GM21367 (cell line): ENCODE results near the gene C1QTNF6.
"Not testable (repeated sequence)": the region's sequence is repeated elsewhere in the genome, so short reads cannot be mapped to it uniquely, and the experiment has no call there.

Experiments used
- ATAC-seq: cut with Tn5 transposase; IDR thresholded peaks from one replicate; pipeline ENCODE4 v1.9.1; 2021; ENCODE audit not compliant: unreplicated experiment

C1QTNF6 gene

DNA sequence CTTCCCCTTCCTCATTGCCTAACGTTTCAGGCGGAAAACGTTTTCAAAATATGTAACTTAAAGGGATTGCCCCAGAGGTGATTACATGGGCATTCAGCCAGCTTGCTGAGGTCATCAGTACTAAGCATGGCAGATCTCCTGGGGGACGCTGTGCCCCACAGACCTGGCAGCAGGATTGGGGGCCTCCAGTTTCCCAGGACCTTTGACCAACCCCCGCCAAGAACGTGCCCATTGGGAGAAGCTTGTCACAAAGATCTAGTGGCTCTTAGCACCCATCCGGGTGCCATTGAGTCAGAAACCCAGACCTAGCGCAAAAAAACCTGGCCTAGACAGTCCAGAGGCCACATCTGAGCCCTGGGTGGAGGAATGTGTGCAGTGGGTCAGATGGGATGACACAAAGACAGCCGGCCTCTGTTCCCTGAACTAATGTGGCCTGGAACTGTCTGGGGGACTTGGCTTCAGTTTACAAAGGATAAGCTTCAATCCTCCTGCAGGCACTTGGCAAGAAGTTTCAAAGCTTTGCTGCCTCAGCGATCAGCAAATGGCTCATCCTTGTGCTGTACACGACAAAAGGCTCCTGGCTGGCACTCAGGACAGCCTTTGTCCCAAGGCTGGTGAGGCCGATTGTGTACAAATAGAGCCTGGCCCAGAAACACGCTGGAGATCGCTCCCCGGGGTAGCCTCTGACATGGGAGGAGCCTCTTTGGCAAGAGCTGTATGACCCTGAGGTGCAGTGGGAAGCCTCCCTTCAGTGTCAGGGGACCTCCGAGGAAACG is 9.5 kb downstream of the C1QTNF6 start:
- ATAC-seq = no peak

GRCh38 chr22:37177755-37178154 is 10.3 kb downstream of the C1QTNF6 start:
- no peak for ATAC-seq

GRCh38 chr22:37177221-37177620 is 10.8 kb downstream of the C1QTNF6 start:
- no peak for ATAC-seq

GRCh38 chr22:37176464-37177061 is 11.5 kb downstream of the C1QTNF6 start:
- ATAC-seq = no peak

DNA sequence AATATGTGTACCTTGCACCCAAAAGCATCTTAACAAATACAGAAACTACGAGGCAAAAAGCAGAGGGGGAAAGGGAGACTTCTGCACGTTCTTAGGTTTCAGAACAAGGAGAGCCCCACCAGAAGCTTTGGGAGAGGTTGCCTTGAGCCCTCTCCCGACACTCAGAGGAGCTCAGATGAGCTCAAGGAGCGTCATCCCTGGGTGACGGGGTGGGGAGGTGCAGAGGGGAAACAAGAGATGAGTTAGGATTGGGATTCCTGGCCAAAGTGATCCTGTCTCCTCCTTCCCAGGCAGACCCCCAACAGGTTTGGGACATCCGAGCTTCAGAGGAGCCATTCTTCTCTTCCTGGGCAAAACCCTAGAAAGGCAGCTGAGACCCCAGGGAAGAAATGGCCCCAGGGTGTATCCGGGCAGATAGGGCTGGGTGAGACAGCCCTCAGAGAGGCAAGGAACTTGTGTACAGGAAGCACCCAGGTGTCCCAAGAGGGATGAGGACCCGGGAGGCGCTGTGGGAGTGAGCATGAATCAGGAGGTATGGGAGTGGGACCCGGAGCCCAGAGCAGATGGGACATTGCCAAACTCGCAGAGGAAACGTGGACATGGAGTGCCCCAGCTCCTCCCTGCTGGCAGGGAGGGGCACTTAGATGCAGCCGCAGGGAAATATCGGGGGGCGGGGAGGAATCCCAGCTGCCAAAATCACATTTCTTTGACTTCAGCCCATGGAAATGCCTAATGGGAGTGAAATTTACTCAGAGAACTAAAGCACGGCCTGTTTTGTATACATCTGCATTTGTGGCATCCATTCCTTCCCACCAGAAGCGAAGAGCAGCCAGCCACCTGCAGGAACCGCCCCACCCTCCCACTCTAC is 12.4 kb downstream of the C1QTNF6 start:
- ATAC-seq = no peak

- ATAC-seq = no peak
Observed at GRCh38 chr22:37174964-37175363, 13.1 kb downstream of the C1QTNF6 start.

DNA sequence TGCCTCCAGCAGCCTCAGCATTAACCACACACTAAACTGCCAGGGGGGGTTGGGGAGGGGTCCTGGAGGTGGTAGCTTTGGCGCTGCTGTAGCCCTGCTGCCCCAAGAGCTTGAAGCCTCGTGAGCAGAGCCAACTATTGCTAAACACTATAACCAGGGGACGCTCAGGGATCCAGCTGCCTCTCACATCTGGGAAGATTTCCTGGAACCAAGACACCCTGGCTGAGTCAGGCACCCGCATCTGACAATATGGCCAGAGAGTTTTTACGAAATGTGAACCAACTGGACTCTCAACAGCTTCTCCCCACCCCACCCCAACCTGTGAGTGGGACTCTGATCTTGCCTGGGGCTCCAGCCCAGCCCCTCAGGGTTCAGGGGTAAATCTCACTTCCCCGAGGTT is 14.3 kb downstream of the C1QTNF6 start:
- no peak for ATAC-seq

- no peak for ATAC-seq
Observed at GRCh38 chr22:37172266-37173245, 15.5 kb downstream of the C1QTNF6 start.

- no peak for ATAC-seq
Observed at GRCh38 chr22:37171662-37172061, 16.4 kb downstream of the C1QTNF6 start.

DNA sequence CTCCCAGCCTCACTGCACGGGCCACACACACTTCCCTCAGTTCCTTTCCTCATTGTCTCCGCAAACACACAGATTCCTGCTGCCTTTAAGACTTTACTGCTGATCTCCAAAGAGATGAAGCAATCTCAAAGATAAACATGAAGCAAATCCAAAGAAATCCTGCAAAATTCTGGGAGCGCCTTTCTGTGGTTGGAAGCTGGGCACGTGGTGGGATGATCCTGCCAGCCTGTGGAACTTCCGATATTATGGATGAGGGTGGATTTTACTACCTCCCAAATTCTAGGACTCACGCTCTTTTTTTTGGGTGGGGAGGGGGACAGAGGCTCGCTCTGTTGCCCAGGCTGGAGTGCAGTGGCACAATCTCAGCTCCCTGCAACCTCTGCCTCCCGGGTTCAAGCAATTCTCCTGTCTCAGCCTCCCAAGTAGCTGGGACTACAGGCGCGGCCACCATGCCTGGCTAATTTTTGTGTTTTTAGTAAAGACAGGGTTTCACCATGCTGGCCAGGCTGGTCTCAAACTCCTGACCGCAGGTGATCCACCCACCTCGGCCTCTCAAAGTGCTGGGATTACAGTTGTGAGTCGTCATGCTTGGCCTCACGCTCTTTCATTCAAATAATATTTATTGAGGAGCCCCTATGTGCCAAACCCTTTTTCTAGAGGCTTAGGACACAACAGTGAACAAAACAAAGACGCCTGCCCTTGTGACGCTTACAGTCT is 17.2 kb downstream of the C1QTNF6 start:
- ATAC-seq = not testable (repeated sequence)

- no peak for ATAC-seq
Observed at GRCh38 chr22:37169947-37170688, 17.9 kb downstream of the C1QTNF6 start.

DNA sequence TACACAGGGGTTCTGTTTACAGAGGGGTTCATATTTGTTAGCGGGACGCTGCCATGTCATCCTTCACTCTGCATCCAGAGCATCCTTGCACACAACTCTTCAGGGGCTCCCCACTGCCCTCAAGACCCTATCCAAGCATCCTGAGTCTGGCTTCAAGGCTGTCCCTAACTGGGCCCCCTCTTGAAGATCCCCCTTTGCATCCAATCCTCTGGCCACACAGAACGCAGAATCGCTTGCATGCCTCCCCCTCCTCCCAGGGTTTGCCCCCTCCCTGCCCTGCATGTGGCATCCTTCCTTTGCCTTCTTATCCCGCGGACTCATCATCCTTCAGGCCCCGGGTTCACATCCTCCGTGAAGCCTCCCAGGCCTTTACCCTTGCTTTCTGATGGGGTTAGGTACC is 18.6 kb downstream of the C1QTNF6 start:
- no peak for ATAC-seq

DNA sequence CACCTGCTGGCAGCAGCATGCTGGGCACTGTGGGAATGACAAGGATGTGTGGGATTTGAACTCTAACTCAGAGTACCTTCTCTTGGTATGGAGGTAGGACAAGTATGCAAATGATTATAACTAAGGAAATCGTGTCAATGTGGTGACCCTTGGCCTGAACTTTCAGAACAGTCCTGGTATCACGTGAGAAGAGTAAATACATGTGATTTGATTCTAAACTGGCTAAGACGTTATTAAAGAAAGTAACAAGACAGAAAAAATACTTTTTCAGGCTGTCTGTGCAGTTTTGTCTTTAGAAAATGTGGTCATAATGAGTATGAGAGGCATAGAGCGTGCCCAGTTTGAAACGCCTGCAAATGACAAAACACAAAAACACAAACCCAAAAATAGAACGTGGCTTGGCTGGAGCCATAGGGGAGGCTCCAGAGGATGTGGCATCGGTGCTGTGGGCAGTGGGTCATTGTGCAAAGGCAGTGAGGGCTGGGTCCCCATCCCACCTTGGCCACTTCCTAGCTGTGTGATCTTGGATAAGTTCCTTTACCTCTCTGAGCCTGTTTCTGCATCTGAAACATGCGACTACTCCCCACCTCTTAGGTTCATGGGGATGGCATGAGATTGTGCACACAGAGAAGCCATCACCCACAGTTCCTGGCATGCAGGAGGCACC is 19.9 kb downstream of the C1QTNF6 start:
- ATAC-seq = no peak

DNA sequence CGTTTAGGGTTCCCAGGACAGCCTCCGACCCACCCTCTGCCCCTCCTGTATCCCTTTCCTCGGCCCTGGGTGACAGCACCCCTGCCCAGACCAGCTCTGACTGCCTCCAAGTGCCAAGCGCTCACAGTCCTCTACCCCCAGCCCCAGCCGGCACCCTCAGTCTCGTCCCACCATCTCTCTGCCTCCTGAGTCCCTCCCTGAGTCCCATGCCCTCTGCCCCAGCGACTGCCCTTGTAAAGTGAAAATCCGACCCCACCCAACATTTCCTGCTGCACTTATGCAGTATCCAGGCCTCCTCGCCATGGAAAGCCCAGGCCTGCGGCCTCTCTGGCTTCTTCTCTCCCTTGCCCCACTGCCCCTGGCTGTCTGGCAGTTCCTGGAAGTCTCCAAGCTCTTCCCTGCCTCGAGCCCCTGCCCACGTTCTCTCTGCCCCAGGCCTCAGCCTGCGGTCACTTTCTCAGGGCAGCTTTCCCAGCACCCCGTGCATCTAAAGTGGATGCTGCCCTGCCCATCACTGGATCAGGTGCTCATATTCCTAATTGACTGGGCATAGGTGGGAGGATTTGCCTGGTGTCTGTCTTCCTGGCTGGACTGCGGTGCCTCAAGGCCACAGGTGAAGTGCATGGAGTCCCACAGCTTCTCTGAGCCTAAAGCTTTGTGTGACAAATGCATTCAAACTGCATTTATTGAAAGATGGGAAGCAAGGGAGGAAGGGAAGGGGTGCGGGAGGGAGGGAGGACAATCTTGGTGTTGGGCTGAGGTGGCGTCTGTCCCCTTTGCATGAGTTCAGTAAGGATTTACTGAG is 20.7 kb downstream of the C1QTNF6 start:
- no peak for ATAC-seq

GRCh38 chr22:37166675-37167066 is 21.4 kb downstream of the C1QTNF6 start:
- no peak for ATAC-seq

DNA sequence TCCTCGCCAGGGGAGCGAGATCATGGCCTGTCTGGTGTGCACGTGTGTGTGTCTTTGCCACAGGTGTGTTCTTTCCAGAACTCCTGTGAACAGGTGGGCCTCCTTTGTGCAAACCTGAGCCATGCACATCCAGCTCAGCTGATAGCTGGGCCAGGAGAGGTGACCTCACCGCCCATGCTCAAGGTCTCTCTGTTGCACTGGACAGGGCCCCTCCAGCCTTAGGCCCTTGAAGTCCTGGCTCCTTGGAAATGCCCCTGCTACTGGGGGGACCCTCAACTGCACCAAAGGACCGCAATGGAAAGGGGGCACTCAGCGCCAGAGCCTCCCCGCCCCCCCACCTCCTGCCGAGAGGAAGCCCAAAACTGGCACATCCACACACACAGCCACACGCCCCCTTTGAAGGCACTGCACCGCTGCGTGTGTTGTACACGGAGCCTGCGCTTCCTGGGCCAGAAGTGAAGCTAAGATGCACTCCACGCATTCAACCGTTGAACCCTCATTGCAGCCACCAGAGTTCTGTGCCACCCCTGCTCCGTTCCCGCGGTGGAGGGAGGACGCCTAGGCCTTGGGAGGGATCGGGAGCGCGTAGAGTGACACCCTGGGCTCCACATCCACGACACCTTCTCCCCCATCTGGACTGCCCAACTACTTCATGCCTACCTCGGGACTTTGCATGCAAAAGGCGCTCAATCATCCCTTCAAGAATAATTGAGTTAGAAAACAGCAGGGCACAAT is 21.9 kb downstream of the C1QTNF6 start:
- ATAC-seq = no peak

DNA sequence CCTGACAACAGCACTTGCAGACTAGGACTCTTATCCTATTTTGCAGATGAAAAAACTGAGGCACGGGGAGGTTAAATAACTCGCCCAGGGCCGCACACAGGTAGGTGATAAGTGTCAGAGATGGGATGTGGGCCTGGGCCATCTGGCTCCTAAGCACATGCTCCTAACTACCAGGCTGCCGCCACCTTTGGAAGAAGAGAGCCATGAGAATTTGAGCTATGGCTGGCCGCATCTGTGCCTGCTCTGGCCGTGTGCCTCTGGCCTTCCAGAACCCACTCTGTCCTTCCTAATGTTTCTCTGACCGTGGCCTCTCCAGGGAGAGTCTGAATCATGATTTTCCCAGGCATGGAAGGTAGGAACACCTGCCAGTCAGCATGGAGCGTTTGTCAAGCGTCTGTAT is 23.0 kb downstream of the C1QTNF6 start:
- no peak for ATAC-seq
